CD14-positive monocyte (primary cell): ENCODE measurements around the gene TAF11L11. TPM values are rescaled to one million over a fixed set of nuclear protein-coding genes. Genes with fewer than 3 reads are reported as not detected.

Source experiments
- DNase-seq, 3 donors: peaks; one replicate each; pipeline ENCODE4 v3.0.0-alpha.2; 2011 to 2022
- H2AFZ ChIP-seq: 2 replicates; pipeline ENCODE4 v1.6.0; 2012; ENCODE audit warnings: mild to moderate bottlenecking, low read depth, low read length, inconsistent platforms; ENCODE audit not compliant: insufficient read depth, poor library complexity, severe bottlenecking
- H3K27ac ChIP-seq, 2 donors: 1 replicate in 1 of 2; 2 replicates in 1 of 2; pipeline ENCODE4 v1.5.1; 2012 to 2013; ENCODE audit warnings: low read length in 2 of 2, control low read depth in 1 of 2, inconsistent platforms in 1 of 2, low read depth in 1 of 2, mild to moderate bottlenecking in 1 of 2
- H3K27me3 ChIP-seq, 2 donors: one replicate each; pipeline versions ENCODE4 v1.6.0 to v1.6.1; 2011 to 2013; ENCODE audit warnings: low read length in 2 of 2; ENCODE audit not compliant: control insufficient read depth in 2 of 2, insufficient read depth in 2 of 2
- H3K36me3 ChIP-seq, 2 donors: replicated peaks in 1 of 2; 1 replicate in 1 of 2; 2 replicates in 1 of 2; pipeline versions ENCODE4 v1.5.1 to v1.6.1; 2012 to 2013; ENCODE audit warnings: low read length in 2 of 2, control low read depth in 1 of 2, inconsistent platforms in 1 of 2, mild to moderate bottlenecking in 1 of 2; ENCODE audit not compliant: insufficient read depth in 2 of 2, control insufficient read depth in 1 of 2
- H3K4me1 ChIP-seq, 2 donors: 1 replicate in 1 of 2; 2 replicates in 1 of 2; pipeline versions ENCODE4 v1.5.1 to v1.6.1; 2012 to 2013; ENCODE audit warnings: low read length in 2 of 2, control low read depth in 1 of 2, inconsistent platforms in 1 of 2, mild to moderate bottlenecking in 1 of 2, moderate library complexity in 1 of 2; ENCODE audit not compliant: insufficient read depth in 2 of 2, control insufficient read depth in 1 of 2
- H3K4me2 ChIP-seq: replicated peaks from 2 replicates; pipeline ENCODE3; 2012; ENCODE audit warnings: low read length, moderate library complexity, mild to moderate bottlenecking; ENCODE audit not compliant: poor library complexity, severe bottlenecking; ENCODE audit errors: extremely low read depth
- H3K4me3 ChIP-seq, 3 experiments: fragments of 200-600 bp in 1 of 3; sonication (generic) in 1 of 3; replicated peaks in 1 of 3; 1 replicate in 2 of 3; 2 replicates in 1 of 3; pipeline ENCODE4 v1.5.1; 2011 to 2013; ENCODE audit warnings: low read length in 3 of 3, mild to moderate bottlenecking in 3 of 3, control low read depth in 2 of 3, low read depth in 2 of 3, inconsistent platforms in 1 of 3, moderate library complexity in 1 of 3
- H3K79me2 ChIP-seq: 2 replicates; pipeline ENCODE4 v1.6.0; 2012; ENCODE audit warnings: mild to moderate bottlenecking, control low read depth, inconsistent platforms, low read length, moderate library complexity; ENCODE audit not compliant: insufficient read depth
- H3K9ac ChIP-seq: 2 replicates; pipeline ENCODE4 v1.6.0; 2017; ENCODE audit warnings: low read length, mild to moderate bottlenecking; ENCODE audit not compliant: insufficient read depth, poor library complexity, severe bottlenecking
- H3K9me3 ChIP-seq, 2 donors: replicated peaks in 1 of 2; 1 replicate in 1 of 2; 2 replicates in 1 of 2; pipeline versions ENCODE4 v1.5.1 to v1.6.1; 2012 to 2013; ENCODE audit warnings: low read length in 2 of 2, control low read depth in 1 of 2; ENCODE audit not compliant: control insufficient read depth in 1 of 2, insufficient read depth in 1 of 2
- H4K20me1 ChIP-seq: 2 replicates; pipeline ENCODE4 v1.6.0; 2012; ENCODE audit warnings: mild to moderate bottlenecking, low read length, control low read depth, moderate library complexity; ENCODE audit not compliant: insufficient read depth
- H3K27ac Mint-ChIP-seq, 7 donors: one replicate each; pipeline ENCODE4 v1.8.0; 2020; ENCODE audit warnings: mild to moderate bottlenecking in 7 of 7, mixed read lengths in 7 of 7, moderate library complexity in 6 of 7, inconsistent platforms in 2 of 7
- H3K27me3 Mint-ChIP-seq, 3 donors: one replicate each; pipeline ENCODE4 v1.8.0; 2021 to 2022; ENCODE audit warnings: low read depth in 3 of 3, mild to moderate bottlenecking in 3 of 3, mixed read lengths in 3 of 3, moderate library complexity in 3 of 3, inconsistent platforms in 1 of 3
- H3K36me3 Mint-ChIP-seq, 2 donors: one replicate each; pipeline ENCODE4 v1.8.0; 2020; ENCODE audit warnings: mixed read lengths in 2 of 2, inconsistent platforms in 1 of 2, mild to moderate bottlenecking in 1 of 2
- H3K4me1 Mint-ChIP-seq: one replicate; pipeline ENCODE4 v1.8.0; 2020; ENCODE audit warnings: mild to moderate bottlenecking, mixed read lengths
- H3K4me3 Mint-ChIP-seq, 2 donors: one replicate each; pipeline ENCODE4 v1.8.0; 2020; ENCODE audit warnings: mild to moderate bottlenecking in 2 of 2, mixed read lengths in 2 of 2, moderate library complexity in 1 of 2
- H3K9me3 Mint-ChIP-seq, 7 donors: one replicate each; pipeline ENCODE4 v1.8.0; 2020 to 2022; ENCODE audit warnings: mixed read lengths in 7 of 7, mild to moderate bottlenecking in 6 of 7, moderate library complexity in 6 of 7, inconsistent platforms in 2 of 7
- WGBS: methylation state at CpG from one replicate; pipeline ENCODE4 v1.1.5; 2013; ENCODE audit warnings: missing lambda C conversion rate; ENCODE audit not compliant: insufficient coverage; 5-methylcytosine and 5-hydroxymethylcytosine counted together
- intact Hi-C, 2 donors: fragments of 100-400 bp; cut with micrococcal nuclease; formaldehyde crosslinking; loops; one replicate each; pipeline versions ENCODE4 v1.15.0 to v1.15.1; 2023
- polyA plus RNA-seq, 3 donors: library from polyadenylated mRNA; depleted of rRNA in 1 of 3; unstranded in 2 of 3; stranded (reverse) in 1 of 3; fragments of 300-500 nt in 2 of 3; fragments of >200 nt in 1 of 3; fragmentation: Illumina TruSeq in 2 of 3; gene quantifications; 1 replicate in 2 of 3; 2 replicates in 1 of 3; pipeline ENCODE4 v1.2.3, GENCODE V29; 2012 to 2021
- TF ChIP-seq, protein P1 (sequence below): fragments of 200-600 bp; IDR thresholded peaks from one replicate; pipeline ENCODE4 v1.8.0; 2022; ENCODE audit warnings: antibody characterized with exemption, mild to moderate bottlenecking

TAF11L11 gene
- polyA plus RNA-seq, 3 donors = not detected

- H3K9me3 ChIP-seq = peaks cover 0 to 13% of the 10 kb centered on the region in 2 donors
- H4K20me1 ChIP-seq = no peaks in the 10 kb centered on the region
- Mint-ChIP-seq H3K36me3 (no peaks in the 10 kb centered on the region), H3K9me3 (peaks cover 5 to 15% (median 9%) of the 10 kb centered on the region in 7 donors), H3K4me1 (no peaks in the 10 kb centered on the region), H3K27me3 (peaks cover 0 to 2% (median 0%) of the 10 kb centered on the region in 3 donors), H3K4me3 (no peak overlapping the region), H3K27ac (no peak overlapping the region)
- H2AFZ ChIP-seq = no peak overlapping the region
- H3K27me3 ChIP-seq = no peaks in the 10 kb centered on the region
- H3K4me3 ChIP-seq = no peak overlapping the region
- H3K4me1 ChIP-seq = no peaks in the 10 kb centered on the region
- TF ChIP-seq, protein P1, sequence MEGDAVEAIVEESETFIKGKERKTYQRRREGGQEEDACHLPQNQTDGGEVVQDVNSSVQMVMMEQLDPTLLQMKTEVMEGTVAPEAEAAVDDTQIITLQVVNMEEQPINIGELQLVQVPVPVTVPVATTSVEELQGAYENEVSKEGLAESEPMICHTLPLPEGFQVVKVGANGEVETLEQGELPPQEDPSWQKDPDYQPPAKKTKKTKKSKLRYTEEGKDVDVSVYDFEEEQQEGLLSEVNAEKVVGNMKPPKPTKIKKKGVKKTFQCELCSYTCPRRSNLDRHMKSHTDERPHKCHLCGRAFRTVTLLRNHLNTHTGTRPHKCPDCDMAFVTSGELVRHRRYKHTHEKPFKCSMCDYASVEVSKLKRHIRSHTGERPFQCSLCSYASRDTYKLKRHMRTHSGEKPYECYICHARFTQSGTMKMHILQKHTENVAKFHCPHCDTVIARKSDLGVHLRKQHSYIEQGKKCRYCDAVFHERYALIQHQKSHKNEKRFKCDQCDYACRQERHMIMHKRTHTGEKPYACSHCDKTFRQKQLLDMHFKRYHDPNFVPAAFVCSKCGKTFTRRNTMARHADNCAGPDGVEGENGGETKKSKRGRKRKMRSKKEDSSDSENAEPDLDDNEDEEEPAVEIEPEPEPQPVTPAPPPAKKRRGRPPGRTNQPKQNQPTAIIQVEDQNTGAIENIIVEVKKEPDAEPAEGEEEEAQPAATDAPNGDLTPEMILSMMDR = no peak
- H3K27ac ChIP-seq = no peak overlapping the region
- no peak overlapping the region for H3K4me2 ChIP-seq
- intact Hi-C loops = no loop called here
- H3K79me2 ChIP-seq = no peaks in the 10 kb centered on the region
- WGBS = 94% methylated on average over 13 of the region's 17 CpGs
- no peaks in the 10 kb centered on the region for H3K36me3 ChIP-seq
- DNase-seq = no peak
- H3K9ac ChIP-seq = no peak overlapping the region
Observed at GRCh38 chr5:17614872-17615605, 11.1 kb downstream of the TAF11L11 start.

DNA sequence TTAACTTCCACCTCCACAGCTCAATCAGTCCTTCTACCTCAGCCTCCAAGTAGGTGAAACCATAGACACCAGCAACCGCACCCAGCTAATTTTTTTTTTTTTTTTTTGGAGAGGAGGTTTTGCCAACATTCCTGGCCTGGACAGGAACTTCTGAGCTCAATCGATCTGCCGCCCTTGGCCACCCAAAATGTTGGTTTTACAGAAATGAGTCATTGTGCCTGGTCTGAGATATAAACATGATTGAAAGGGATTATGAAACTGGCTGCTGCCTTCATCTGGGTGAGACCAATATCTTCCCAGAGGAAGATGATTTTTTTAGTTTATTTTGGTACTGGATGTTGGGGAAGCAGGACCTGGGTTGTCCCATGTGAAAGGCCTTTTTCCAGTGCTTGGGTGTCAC is 15.4 kb downstream of the TAF11L11 start:
- intact Hi-C loops = no loop called here
- Mint-ChIP-seq H3K4me3 (no peak overlapping the region), H3K9me3 (peaks cover 7 to 21% (median 13%) of the 10 kb centered on the region in 7 donors), H3K36me3 (no peaks in the 10 kb centered on the region), H3K27ac (no peak overlapping the region), H3K4me1 (no peaks in the 10 kb centered on the region), H3K27me3 (peaks cover 0 to 3% (median 0%) of the 10 kb centered on the region in 3 donors)
- Histone ChIP-seq H3K4me3 (no peak overlapping the region), H3K27me3 (no peaks in the 10 kb centered on the region), H3K9ac (no peak overlapping the region), H3K27ac (no peak overlapping the region), H3K4me2 (no peak overlapping the region), H3K79me2 (no peaks in the 10 kb centered on the region), H4K20me1 (no peaks in the 10 kb centered on the region), H2AFZ (no peak overlapping the region), H3K9me3 (peaks cover 7 to 23% of the 10 kb centered on the region in 2 donors), H3K36me3 (no peaks in the 10 kb centered on the region), H3K4me1 (no peaks in the 10 kb centered on the region)
- TF ChIP-seq, protein P1 = no peak
- 95% methylated on average over 2 of the region's 3 CpGs for WGBS
- DNase-seq = no peak
